Activated naive CD4-positive, alpha-beta T cell treated with anti-CD3 and anti-CD28 coated beads for 36 hours (primary cell): ENCODE data around the gene HELZ. TPM values are rescaled to one million over a fixed set of nuclear protein-coding genes. Genes with fewer than 3 reads are reported as not detected.
"Not testable (repeated sequence)": the region's sequence is repeated elsewhere in the genome, so short reads cannot be mapped to it uniquely, and the experiment has no call there.

Source experiments
- CTCF ChIA-PET: fragments of 350-600 bp; sonication (Branson Sonifier 250); formaldehyde crosslinking; loops from one replicate; lab custom pipeline; 2021; ENCODE audit warnings: antibody characterized with exemption; lab: Charles Lee
- DNase-seq: peaks from one replicate; pipeline ENCODE4 v3.0.0-alpha.2; 2020
- H3K27ac Mint-ChIP-seq: one replicate; pipeline ENCODE4 v1.8.0; 2021; ENCODE audit warnings: mild to moderate bottlenecking, mixed read lengths
- H3K27me3 Mint-ChIP-seq: one replicate; pipeline ENCODE4 v1.8.0; 2021; ENCODE audit warnings: low read depth, mixed read lengths
- H3K36me3 Mint-ChIP-seq: one replicate; pipeline ENCODE4 v1.8.0; 2021; ENCODE audit warnings: low read depth, mixed read lengths
- H3K4me1 Mint-ChIP-seq: one replicate; pipeline ENCODE4 v1.8.0; 2021; ENCODE audit warnings: low read depth, mixed read lengths
- H3K4me3 Mint-ChIP-seq: one replicate; pipeline ENCODE4 v1.8.0; 2021; ENCODE audit warnings: mild to moderate bottlenecking, moderate library complexity, mixed read lengths
- H3K9me3 Mint-ChIP-seq: one replicate; pipeline ENCODE4 v1.8.0; 2021; ENCODE audit warnings: mixed read lengths
- intact Hi-C: fragments of 100-400 bp; cut with micrococcal nuclease; formaldehyde crosslinking; loops from one replicate; pipeline ENCODE4 v1.15.1; 2023
- total RNA-seq, 2 experiments: library from RNA; stranded (reverse); gene quantifications; one replicate each; pipeline ENCODE4 v1.2.3, GENCODE V29; 2021

The HELZ gene
- total RNA-seq, 2 experiments from 2014 or later, result 34.7 to 39.5 TPM

GRCh38 chr17:67092710-67093109 is 152.3 kb downstream of the HELZ start:
- H3K4me3 Mint-ChIP-seq, CTCF ChIA-PET, H3K27ac Mint-ChIP-seq, DNase-seq, H3K27me3 Mint-ChIP-seq, intact Hi-C loops, H3K9me3 Mint-ChIP-seq: not testable (repeated sequence)
- peaks cover 39% of the 10 kb centered on the region for H3K4me1 Mint-ChIP-seq
- peaks cover 22% of the 10 kb centered on the region for H3K36me3 Mint-ChIP-seq

DNA sequence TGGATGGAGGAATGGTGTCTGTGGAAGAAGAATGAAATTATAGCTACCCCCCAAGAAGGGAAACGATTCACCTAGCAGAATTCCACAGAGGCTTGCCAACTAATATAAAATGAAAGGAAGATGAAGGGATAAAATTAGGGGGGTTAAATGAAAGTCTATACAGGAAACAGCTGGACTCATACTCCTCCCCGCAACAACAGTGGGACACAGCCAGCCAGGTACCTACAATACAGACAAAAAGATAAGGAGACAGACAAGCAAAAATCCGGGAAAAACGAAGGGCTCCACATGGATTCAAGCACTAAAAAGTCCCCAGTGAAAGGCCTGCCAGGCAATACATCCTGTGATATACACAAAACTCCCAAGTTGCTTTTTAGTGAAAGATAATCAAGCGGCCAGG is 152.7 kb downstream of the HELZ start:
- Mint-ChIP-seq H3K4me1 (peaks cover 38% of the 10 kb centered on the region), H3K27ac (no peak overlapping the region), H3K36me3 (peaks cover 21% of the 10 kb centered on the region), H3K9me3 (no peaks in the 10 kb centered on the region), H3K4me3 (no peak overlapping the region), H3K27me3 (no peaks in the 10 kb centered on the region)
- CTCF ChIA-PET, result no interaction called here
- DNase-seq, result no peak
- intact Hi-C loops, result no loop called here

DNA sequence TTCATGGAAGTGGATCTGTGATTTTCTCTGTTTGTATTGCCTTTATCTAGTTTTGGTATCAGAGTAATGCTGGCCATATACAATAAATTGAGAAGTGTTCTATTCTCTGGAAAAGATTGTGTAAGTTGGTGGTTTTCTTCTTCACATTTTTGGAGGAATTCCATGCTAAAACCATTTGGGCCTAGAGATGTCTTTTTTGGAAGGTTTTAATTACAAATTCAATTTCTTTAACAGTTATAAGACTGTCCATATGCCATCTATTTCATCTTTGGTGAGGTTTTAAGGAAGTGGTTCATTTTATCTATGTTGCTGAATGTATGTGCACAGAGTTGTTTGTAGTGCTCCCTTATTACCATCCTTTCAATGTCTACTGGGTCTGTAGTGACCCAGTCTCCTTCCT is 154.7 kb downstream of the HELZ start:
- Mint-ChIP-seq H3K4me1 (peaks cover 24% of the 10 kb centered on the region), H3K9me3 (no peaks in the 10 kb centered on the region), H3K4me3 (no peak overlapping the region), H3K27me3 (no peaks in the 10 kb centered on the region), H3K36me3 (peaks cover 25% of the 10 kb centered on the region), H3K27ac (no peak overlapping the region)
- intact Hi-C loops, result no loop called here
- DNase-seq, result no peak
- CTCF ChIA-PET, result no interaction called here

DNA sequence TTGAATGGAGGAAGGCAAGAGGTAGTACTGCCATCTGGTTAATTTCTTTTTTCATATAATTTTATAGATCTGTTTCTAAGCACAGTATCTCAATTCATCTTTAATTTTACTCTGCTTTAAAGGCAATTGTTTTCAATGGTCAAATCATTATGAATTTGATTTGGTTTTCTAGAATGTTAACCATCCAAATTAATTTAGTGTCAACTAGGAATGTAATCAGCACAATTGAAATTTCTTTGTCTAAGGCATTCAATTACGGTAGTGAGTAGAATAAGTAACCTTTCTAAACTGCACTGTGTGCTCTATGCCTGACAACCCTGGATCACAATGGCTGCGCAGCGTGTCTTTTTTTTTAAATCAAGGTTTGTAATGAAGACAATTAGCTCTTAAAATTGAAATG is 156.4 kb downstream of the HELZ start:
- Mint-ChIP-seq H3K36me3 (peaks cover 25% of the 10 kb centered on the region), H3K27me3 (no peaks in the 10 kb centered on the region), H3K4me1 (peaks cover 15% of the 10 kb centered on the region), H3K4me3 (no peak overlapping the region), H3K9me3 (no peaks in the 10 kb centered on the region), H3K27ac (no peak overlapping the region)
- CTCF ChIA-PET, result no interaction called here
- DNase-seq, result no peak
- intact Hi-C loops, result loop anchor here (10.0 kb wide), 2 partner anchors 64 to 206 kb away; no protein-coding TSS in a partner anchor

GRCh38 chr17:67085406-67085805 is 159.6 kb downstream of the HELZ start:
- no peaks in the 10 kb centered on the region for H3K9me3 Mint-ChIP-seq
- CTCF ChIA-PET, result interaction anchor here (1.7 kb wide), 1 partner anchor 10 kb away, joined by 4 read pairs; no protein-coding TSS in a partner anchor
- no peak overlapping the region for H3K27ac Mint-ChIP-seq
- H3K4me1 Mint-ChIP-seq, result peaks cover 27% of the 10 kb centered on the region
- no peaks in the 10 kb centered on the region for H3K27me3 Mint-ChIP-seq
- no peak overlapping the region for H3K4me3 Mint-ChIP-seq
- H3K36me3 Mint-ChIP-seq, result peaks cover 22% of the 10 kb centered on the region
- DNase-seq, result no peak
- intact Hi-C loops, result loop anchor here (10.0 kb wide), 2 partner anchors 61 to 209 kb away; no protein-coding TSS in a partner anchor

GRCh38 chr17:67082107-67082506 is 162.9 kb downstream of the HELZ start:
- no peaks in the 10 kb centered on the region for H3K27me3 Mint-ChIP-seq
- H3K4me1 Mint-ChIP-seq, result peaks cover 22% of the 10 kb centered on the region
- no peak overlapping the region for H3K4me3 Mint-ChIP-seq
- no peak overlapping the region for H3K27ac Mint-ChIP-seq
- peaks cover 17% of the 10 kb centered on the region for H3K36me3 Mint-ChIP-seq
- intact Hi-C loops, result loop anchor here (10.0 kb wide), 2 partner anchors 57 to 213 kb away; no protein-coding TSS in a partner anchor
- H3K9me3 Mint-ChIP-seq, result no peaks in the 10 kb centered on the region
- CTCF ChIA-PET, result interaction anchor here (0.6 to 1.3 kb wide), 3 partner anchors 11 to 349 kb away, joined by 3 to 4 read pairs (median 4); no protein-coding TSS in a partner anchor
- DNase-seq, result no peak

- Mint-ChIP-seq H3K36me3 (peaks cover 13% of the 10 kb centered on the region), H3K4me1 (peaks cover 22% of the 10 kb centered on the region), H3K4me3 (no peak overlapping the region), H3K27me3 (no peaks in the 10 kb centered on the region), H3K9me3 (no peaks in the 10 kb centered on the region), H3K27ac (no peak overlapping the region)
- intact Hi-C loops, result loop anchor here (10.0 kb wide), 2 partner anchors 56 to 214 kb away; no protein-coding TSS in a partner anchor
- no peak for DNase-seq
- CTCF ChIA-PET, result interaction anchor here (0.5 kb wide), 1 partner anchor 277 kb away, joined by 3 read pairs; no protein-coding TSS in a partner anchor
Measured at GRCh38 chr17:67080804-67081203, 164.2 kb downstream of the HELZ start.

- H3K4me1 Mint-ChIP-seq, result peaks cover 22% of the 10 kb centered on the region
- H3K27ac Mint-ChIP-seq, result no peak overlapping the region
- DNase-seq, result no peak
- no peaks in the 10 kb centered on the region for H3K27me3 Mint-ChIP-seq
- no peak overlapping the region for H3K4me3 Mint-ChIP-seq
- intact Hi-C loops, result no loop called here
- CTCF ChIA-PET, result no interaction called here
- peaks cover 10% of the 10 kb centered on the region for H3K36me3 Mint-ChIP-seq
- no peaks in the 10 kb centered on the region for H3K9me3 Mint-ChIP-seq
Measured at GRCh38 chr17:67079491-67079890, 165.5 kb downstream of the HELZ start.

DNA sequence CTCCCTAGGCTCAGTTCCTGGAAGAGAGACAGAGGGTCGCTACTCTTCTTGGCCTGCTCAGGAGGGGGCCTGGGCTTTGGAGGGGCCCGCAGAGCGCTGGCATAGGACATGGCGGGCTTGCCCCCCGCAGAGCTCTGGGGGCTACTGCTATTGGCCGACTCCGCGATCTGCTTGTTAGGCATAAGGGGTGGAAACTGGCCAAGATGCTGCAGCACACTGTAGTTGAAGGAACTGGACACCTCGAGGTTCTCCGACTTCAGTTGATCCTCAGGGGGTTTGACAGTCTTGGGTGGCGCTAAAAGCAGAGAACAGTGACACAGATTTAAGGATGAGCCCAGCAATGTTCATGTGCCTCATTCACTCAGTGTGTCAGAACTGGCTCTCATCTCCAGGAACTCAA is 166.7 kb downstream of the HELZ start:
- Mint-ChIP-seq H3K36me3 (peaks cover 14% of the 10 kb centered on the region), H3K4me3 (no peak overlapping the region), H3K9me3 (no peaks in the 10 kb centered on the region), H3K27me3 (no peaks in the 10 kb centered on the region), H3K27ac (no peak overlapping the region), H3K4me1 (peaks cover 17% of the 10 kb centered on the region)
- intact Hi-C loops, result no loop called here
- CTCF ChIA-PET, result interaction anchor here (0.6 kb wide), 1 partner anchor 23 kb away, joined by 3 read pairs; no protein-coding TSS in a partner anchor
- no peak for DNase-seq

- H3K9me3 Mint-ChIP-seq, result no peaks in the 10 kb centered on the region
- peaks cover 25% of the 10 kb centered on the region for H3K36me3 Mint-ChIP-seq
- no peak for DNase-seq
- H3K4me3 Mint-ChIP-seq, result no peak overlapping the region
- peaks cover 5% of the 10 kb centered on the region for H3K4me1 Mint-ChIP-seq
- no peak overlapping the region for H3K27ac Mint-ChIP-seq
- no peaks in the 10 kb centered on the region for H3K27me3 Mint-ChIP-seq
- CTCF ChIA-PET, result interaction anchor here (0.5 to 1.5 kb wide), 3 partner anchors 10 to 197 kb away, joined by 4 to 6 read pairs (median 4); no protein-coding TSS in a partner anchor
- intact Hi-C loops, result no loop called here
Measured at GRCh38 chr17:67076290-67076689, 168.7 kb downstream of the HELZ start.

- Mint-ChIP-seq H3K4me1 (no peaks in the 10 kb centered on the region), H3K4me3 (no peak overlapping the region), H3K27me3 (no peaks in the 10 kb centered on the region), H3K27ac (no peak overlapping the region), H3K9me3 (no peaks in the 10 kb centered on the region), H3K36me3 (peaks cover 25% of the 10 kb centered on the region)
- intact Hi-C loops, result no loop called here
- CTCF ChIA-PET, result no interaction called here
- no peak for DNase-seq
Measured at GRCh38 chr17:67074781-67075180, 170.2 kb downstream of the HELZ start.

DNA sequence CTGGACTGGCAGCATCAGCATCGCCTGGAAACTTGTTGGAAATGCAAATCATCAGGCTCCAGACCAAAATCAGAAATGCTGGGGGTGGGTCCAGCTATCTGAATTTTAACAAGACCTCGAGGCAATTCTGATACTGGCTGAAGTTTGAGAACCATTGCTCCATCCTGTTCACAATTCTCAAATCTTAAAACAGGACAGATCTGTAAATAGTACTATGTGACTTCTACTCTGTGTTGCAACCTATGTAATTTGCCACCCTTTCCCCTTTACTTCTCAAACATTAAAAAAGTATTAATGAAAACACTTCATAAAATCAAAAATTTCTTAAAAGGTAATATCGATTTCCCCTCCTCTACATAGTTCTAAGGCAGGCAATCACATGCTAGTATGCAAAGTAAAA is 172.1 kb downstream of the HELZ start:
- intact Hi-C loops, result no loop called here
- no peak for DNase-seq
- H3K27me3 Mint-ChIP-seq, result no peaks in the 10 kb centered on the region
- H3K4me1 Mint-ChIP-seq, result no peaks in the 10 kb centered on the region
- H3K4me3 Mint-ChIP-seq, result no peak overlapping the region
- H3K9me3 Mint-ChIP-seq, result no peaks in the 10 kb centered on the region
- no peak overlapping the region for H3K27ac Mint-ChIP-seq
- CTCF ChIA-PET, result no interaction called here
- peaks cover 20% of the 10 kb centered on the region for H3K36me3 Mint-ChIP-seq

DNA sequence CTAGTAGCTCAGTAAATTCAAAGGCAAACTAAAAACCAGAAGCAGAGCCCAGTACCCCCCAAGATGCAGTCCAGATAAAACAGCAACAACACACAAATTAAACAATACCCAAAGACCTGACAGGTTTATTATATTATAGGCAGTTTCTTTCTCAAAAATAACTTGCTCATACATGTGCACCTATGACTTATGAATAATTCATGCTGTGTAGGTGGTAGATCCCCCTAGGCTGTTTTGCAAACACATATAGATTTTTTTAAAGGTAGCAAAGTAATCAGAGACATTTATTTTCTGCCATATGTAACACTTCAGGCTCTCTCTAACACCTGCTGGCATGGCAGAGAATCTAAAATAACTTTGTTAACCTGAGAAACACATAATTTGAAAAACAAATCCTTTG is 173.4 kb downstream of the HELZ start:
- H3K36me3 Mint-ChIP-seq, result peaks cover 20% of the 10 kb centered on the region
- H3K27me3 Mint-ChIP-seq, result no peaks in the 10 kb centered on the region
- H3K9me3 Mint-ChIP-seq, result no peaks in the 10 kb centered on the region
- no peak overlapping the region for H3K4me3 Mint-ChIP-seq
- no peak for DNase-seq
- no peak overlapping the region for H3K27ac Mint-ChIP-seq
- CTCF ChIA-PET, result no interaction called here
- intact Hi-C loops, result no loop called here
- no peaks in the 10 kb centered on the region for H3K4me1 Mint-ChIP-seq
